GM21619 (cell line): Measurements from ENCODE around the gene EVC.
"Not testable (repeated sequence)": the region's sequence is repeated elsewhere in the genome, so short reads cannot be mapped to it uniquely, and the experiment has no call there.

Source experiments
- ATAC-seq: cut with Tn5 transposase; IDR thresholded peaks from one replicate; pipeline ENCODE4 v1.9.1; 2021; ENCODE audit not compliant: unreplicated experiment

EVC gene

DNA sequence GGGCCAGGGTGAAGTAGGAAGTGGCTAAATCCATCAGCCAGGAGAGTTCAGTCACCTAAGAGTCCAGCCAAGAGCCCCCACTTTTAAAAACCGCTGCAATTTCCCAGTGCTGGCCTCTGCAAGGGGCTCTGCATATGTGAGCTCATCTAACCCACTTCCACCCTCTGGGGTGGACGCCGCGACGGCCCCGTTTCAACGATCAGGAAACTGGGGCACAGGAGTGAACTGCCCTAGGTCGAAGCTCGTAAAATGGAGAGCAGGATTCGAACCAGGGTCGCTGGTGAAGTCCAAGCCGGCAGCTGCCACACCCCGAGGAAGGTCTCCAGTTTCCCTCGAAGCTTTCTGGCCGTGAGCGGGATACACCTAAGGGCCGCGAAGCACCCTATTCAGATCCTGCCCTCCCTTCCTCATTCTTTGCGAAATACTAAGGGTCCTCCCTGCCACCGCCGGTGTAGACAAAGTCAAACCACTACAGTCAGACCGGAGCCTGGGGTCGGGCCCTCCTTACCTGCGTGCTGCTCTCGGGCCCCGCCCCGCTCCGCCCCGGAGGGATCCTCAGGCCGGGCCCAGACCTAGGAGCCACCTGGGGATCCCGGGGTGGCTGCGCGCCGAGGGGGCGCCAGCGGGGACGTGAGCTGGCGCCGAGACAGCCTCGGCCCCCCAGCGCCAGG is 3.1 kb upstream of the EVC start:
- ATAC-seq, result no peak

DNA sequence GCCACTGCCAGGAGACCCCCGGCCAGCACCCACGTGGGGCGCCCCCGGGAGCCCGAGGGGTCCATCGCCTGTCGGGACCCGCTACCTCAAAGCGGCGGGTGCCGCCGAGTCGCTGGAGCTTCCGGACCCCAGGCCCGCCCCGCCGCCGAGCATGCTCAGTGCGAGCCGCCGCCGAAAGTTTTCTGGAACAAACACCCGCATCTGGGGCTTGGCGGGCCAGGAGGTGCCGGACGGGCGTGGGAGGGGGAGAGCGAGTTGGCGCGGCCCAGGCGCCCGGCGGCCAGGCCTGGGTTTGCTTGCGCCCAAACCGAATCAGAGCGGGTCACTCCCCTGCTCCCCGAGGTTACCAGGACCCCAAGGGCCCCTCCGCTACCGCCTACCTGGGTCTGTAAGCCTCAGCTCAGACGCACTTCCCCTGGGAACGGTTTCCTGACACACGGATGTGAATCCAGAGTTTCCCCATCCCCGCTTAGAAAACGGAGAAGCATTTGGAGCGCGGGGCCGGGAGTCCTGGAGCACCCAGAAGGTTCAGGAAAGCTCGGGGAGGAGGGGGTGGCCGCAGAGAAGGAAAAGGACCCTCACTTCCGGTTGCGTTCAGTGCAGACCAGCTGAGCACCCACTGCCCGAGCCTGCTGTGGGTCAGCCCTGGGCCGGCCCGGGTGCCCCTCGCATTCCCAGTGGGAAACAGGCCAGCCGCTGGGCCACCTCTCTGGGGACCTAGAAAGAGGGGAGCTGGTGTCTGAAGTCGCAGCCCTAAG is 2.4 kb upstream of the EVC start, which contains the start of gene EVC2:
Gene EVC2, minus strand, starts transcription at position 111 of the 758 bp plus-strand sequence. Its CDS starts 46 bp downstream, at position 65.
- no peak for ATAC-seq

GRCh38 chr4:5709207-5709575 is 1.8 kb upstream of the EVC start:
- no peak for ATAC-seq

DNA sequence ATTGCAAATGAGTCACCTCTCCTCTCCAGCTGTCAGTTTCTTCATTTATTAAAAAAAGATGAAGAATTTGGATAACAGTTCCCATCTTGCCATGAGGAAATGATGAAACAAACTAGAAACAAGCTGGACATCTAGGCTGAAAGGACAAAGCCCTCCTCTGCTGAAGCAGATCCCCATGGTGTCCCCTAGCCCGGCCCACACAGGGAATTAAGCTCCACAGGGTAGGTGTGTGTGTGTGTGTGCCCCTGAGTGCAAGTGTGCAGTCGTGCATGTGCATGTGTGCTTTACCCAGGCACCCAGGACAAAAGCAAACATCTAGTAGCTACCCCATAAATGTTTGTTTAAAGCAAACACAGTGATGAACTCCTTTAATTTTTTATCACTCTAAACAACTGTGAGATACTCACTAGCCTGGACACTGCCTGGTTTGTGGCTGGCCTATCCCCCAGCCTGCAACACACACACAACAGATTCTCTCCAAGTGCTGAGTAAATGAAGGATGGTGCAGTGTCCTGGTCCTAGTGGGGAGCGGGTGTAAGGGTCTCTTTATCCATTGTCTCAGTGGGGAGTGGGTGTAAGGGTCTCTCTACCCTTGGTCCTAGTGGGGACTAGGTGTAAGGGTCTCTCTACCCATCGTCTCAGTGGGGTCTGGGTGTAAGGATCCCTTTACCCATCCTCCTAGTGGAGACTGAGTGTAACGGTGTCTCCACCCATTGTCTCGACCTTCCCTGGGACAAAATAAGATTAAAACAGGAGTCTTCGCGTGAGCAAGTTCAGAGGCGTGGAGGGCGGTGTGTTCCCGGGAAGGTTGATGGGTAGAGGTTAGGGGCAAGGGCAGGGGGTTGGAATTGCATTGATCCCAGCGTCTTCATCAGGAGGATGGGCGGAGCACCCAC is 688 bp upstream of the EVC start:
- ATAC-seq, result no peak

GRCh38 chr4:5711479-5712184 is 631 bp downstream of the EVC start:
- ATAC-seq, result no peak

- ATAC-seq, result no peak
Observed at GRCh38 chr4:5712517-5712916, 1.5 kb downstream of the EVC start.

- ATAC-seq, result no peak
Observed at GRCh38 chr4:5712931-5713330, 1.9 kb downstream of the EVC start.

GRCh38 chr4:5713861-5714260 is 2.9 kb downstream of the EVC start:
- ATAC-seq, result no peak

GRCh38 chr4:5715357-5715756 is 4.4 kb downstream of the EVC start:
- ATAC-seq, result no peak

DNA sequence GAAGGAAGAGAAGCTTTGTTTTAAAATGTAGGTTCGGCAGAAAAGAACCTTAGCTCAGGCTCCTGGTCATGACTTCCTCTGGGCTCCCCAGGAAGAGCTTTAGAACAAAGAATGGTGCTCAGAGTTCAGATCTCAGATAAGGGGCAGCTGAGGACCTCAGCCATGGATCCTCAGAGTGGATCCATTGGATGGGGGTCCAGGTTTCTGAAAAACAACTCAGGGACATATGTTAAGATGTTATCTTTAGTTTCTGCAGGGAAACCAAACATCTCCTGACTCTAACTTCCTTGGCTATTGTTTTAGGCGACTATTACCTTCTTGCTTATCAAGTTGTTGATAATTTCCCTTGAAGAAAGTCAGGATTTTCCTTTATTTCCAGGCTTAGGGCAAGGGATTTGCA is 5.4 kb downstream of the EVC start:
- ATAC-seq, result no peak

- ATAC-seq, result no peak
Observed at GRCh38 chr4:5717449-5718158, 6.6 kb downstream of the EVC start.

DNA sequence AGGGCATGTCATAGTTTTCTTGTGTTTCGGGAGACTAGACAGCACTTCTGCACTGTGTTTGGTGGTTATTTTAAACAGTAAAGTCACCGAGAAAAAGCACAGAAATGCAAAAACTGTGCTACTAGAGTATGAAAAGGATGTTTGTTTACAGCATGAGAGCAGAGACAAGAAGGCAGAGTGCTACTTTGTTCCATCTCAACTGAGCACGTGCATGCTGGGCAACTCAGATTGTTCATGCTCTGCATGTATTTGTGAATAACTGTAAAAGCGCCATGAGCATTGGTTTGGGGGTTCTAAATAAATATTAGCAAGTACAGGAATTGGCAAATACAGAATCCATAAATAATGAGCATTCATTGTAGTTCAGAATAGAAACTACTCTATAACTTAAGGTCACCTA is 7.4 kb downstream of the EVC start:
- ATAC-seq, result no peak

DNA sequence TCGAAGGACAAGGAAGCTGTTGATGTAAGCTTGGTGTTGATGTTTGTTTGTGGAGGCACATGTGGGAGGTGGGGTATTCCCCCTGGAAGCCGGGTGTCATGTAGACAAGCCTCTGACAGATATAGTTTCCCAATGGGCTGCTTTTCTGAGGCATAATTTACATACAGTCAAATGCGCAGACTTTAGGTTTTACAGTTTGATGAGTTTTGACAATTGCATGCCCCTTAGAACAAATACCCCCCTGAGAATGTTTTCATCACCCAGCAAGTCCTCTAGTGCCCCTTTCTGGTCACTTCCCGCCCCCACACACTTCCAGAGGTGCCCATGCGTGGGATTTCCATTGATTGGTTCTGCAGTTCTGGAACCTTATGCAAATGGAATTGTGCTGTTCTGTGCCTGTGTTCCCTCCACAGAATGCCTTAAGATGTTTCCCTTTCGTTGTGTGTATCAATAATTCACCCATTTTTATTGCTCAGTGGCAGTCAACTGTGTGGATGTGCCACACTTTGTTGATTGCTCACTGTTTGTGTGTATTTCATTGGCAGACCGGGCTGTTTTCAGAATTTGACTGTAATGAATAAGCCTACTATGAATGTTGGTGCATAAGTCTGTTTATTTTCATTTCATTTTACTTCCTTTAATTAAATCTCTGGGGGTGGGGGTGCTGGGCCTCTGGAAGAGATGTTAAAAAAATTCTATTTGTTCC is 8.5 kb downstream of the EVC start:
- ATAC-seq, result no peak

DNA sequence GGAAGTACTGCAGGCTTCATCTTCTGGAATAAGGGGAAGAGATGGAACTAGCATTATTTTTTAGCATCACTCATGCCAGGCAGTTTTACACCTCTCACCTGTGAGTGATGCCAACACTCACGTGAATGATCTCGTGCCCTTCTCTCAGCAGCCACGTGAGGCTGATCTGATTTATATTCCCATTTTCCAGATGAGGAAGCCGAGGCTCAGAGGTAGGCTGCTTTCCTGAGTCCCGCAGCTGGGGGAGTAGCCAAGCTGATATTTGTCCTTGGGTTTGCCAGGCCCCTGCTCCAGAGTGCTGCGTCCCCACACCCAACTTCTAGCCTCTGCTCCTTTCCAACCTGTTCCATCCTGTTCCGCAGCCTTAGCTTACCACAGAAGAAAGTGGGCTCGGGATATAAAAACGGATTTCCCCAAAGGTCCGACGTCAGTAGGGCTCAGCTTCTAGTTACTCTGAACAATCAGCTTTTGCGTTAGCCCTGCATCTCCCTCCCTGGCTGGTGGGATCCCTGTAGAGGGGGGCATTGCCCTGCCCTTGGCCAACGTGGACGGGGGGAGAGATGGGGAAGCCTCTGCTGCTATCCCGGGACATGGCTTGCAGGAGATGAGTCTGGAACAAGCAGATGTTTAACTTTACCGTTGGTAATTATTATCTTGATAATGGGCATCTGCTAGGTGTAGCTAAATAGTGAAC is 9.3 kb downstream of the EVC start:
- no peak for ATAC-seq

- no peak for ATAC-seq
Observed at GRCh38 chr4:5720980-5721379, 10.0 kb downstream of the EVC start.

DNA sequence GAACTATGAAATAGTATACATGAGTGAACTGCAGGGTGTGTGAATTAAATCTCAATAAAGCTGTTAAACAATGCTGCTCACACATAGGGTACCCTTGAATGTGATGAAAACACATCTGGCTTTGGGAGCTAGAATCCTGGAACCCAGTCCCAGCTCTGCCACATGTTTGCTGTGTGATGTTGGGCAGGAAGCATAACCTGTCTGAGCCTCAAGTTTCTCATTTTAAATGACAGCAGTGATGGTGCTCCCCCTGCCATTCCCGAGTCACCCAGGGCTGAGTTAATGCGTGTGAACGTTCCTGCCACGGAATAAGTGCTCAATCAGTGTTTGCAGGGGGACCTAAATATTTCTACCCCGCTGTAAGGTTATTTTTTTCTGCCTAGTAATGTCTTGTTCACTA is 10.9 kb downstream of the EVC start:
- ATAC-seq, result no peak

- ATAC-seq, result no peak
Observed at GRCh38 chr4:5722328-5722727, 11.3 kb downstream of the EVC start.

DNA sequence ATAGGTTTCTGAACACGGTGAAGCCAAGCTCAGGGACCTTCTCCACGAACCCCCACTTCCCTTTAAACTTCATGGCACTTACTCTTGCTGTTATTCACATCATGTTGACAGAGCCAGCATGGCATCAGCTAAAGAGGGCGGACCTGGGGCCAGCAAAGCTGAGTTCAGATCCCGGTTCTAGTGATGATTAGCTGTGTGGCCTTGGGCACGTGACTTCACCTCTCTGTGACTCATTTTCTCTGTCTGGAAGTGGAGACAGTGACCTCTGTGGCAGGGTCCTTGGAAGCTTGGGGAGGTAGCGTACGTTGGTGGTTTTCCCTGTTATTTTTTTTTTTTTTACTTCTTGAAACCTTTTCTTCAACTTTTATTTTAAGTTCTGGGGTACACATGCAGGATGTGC is 13.4 kb downstream of the EVC start:
- ATAC-seq, result no peak

DNA sequence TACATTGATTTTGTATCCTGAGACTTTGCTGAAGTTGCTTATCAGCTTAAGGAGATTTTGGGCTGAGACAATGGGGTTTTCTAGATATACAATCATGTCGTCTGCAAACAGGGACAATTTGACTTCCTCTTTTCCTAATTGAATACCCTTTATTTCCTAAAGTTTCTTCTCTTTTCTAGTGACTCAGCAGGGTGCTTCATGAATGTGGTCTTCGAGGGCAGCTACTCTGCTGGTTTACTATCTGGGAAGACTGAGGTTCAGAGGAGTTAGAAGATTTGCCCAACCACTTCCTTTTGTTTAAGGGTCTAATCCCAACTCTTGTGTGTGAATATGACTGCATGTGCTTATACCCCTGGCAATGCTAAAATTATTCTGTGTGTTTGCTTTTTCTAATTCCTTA is 17.4 kb downstream of the EVC start:
- ATAC-seq, result not testable (repeated sequence)
